Naive B cell (primary cell): ENCODE data around the gene RBMS3. TPM values are rescaled to one million over a fixed set of nuclear protein-coding genes. Genes with fewer than 3 reads are reported as not detected.

Experiments used
- ATAC-seq, 2 donors: fragments of 150-1000 bp; cut with Tn5 transposase; 2 replicates each; pipeline ENCODE4 v1.10.0; 2021; ENCODE audit warnings: low read depth in 2 of 2, mild to moderate bottlenecking in 2 of 2, moderate library complexity in 2 of 2
- DNase-seq: peaks from one replicate; pipeline ENCODE4 v3.0.0; 2022
- H3K27ac Mint-ChIP-seq, 6 donors: one replicate each; pipeline ENCODE4 v1.8.0; 2020 to 2022; ENCODE audit warnings: mild to moderate bottlenecking in 6 of 6, mixed read lengths in 6 of 6, moderate library complexity in 5 of 6, inconsistent platforms in 2 of 6
- H3K27me3 Mint-ChIP-seq, 3 donors: one replicate each; pipeline ENCODE4 v1.8.0; 2021 to 2022; ENCODE audit warnings: mixed read lengths in 3 of 3, mild to moderate bottlenecking in 1 of 3
- H3K36me3 Mint-ChIP-seq, 2 donors: one replicate each; pipeline ENCODE4 v1.8.0; 2020 to 2022; ENCODE audit warnings: mixed read lengths in 2 of 2, inconsistent platforms in 1 of 2, mild to moderate bottlenecking in 1 of 2
- H3K4me1 Mint-ChIP-seq, 3 donors: one replicate each; pipeline ENCODE4 v1.8.0; 2020 to 2022; ENCODE audit warnings: mixed read lengths in 3 of 3, inconsistent platforms in 1 of 3, mild to moderate bottlenecking in 1 of 3, moderate library complexity in 1 of 3
- H3K4me3 Mint-ChIP-seq, 8 donors: one replicate each; pipeline ENCODE4 v1.8.0; 2020 to 2022; ENCODE audit warnings: mild to moderate bottlenecking in 8 of 8, mixed read lengths in 8 of 8, moderate library complexity in 8 of 8, inconsistent platforms in 2 of 8
- H3K9me3 Mint-ChIP-seq, 7 donors: one replicate each; pipeline ENCODE4 v1.8.0; 2020 to 2022; ENCODE audit warnings: mixed read lengths in 7 of 7, mild to moderate bottlenecking in 5 of 7, inconsistent platforms in 2 of 7, moderate library complexity in 1 of 7
- polyA plus RNA-seq, 6 donors: library from polyadenylated mRNA; unstranded; fragments of 300-500 nt; fragmentation: Illumina TruSeq; gene quantifications; one replicate each; pipeline ENCODE4 v1.2.3, GENCODE V29; 2021; ENCODE audit warnings: low read depth in 6 of 6

The RBMS3 gene
- polyA plus RNA-seq, 6 donors from 2014 or later, result 0.12 to 1.3 (median 0.45) TPM; not detected in 3

DNA sequence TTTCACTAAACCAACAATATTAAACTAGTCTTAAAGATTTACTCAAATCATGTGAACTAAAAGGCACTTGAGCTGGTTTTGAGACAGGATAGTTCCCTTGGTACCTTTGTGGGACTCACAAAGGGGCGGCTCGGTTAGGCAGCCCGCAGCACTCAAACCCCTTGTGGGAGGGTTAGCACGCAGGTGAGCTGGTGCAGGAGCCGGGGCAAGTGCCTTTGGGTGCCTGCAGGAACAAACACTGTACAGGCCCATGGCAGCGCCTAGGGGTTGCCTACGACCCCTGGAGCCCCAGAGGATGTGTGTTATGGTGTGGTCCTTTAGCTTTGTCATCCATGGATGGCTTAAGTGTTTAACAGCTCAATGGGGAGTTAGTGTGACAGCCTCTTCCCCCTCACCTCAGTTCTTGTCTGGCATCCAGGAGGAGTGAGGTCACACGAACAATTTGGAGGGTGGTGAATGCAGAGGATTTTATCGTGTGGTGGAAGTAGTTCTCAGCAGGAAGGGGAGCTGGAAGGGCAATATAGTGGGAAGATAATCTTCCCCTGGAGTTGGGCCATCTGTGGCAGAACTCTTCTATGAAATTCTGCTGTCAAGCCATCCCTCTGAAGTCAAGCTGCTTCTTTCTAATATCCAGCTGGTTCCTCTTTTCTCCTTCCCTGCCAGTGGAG is 470.9 kb downstream of the RBMS3 start:
- H3K27ac Mint-ChIP-seq, result no peak overlapping the region
- H3K4me1 Mint-ChIP-seq, result no peaks in the 10 kb centered on the region
- no peak overlapping the region for H3K4me3 Mint-ChIP-seq
- no peaks in the 10 kb centered on the region for H3K36me3 Mint-ChIP-seq
- no peak for ATAC-seq
- no peak for DNase-seq
- H3K9me3 Mint-ChIP-seq, result no peaks in the 10 kb centered on the region
- no peaks in the 10 kb centered on the region for H3K27me3 Mint-ChIP-seq

DNA sequence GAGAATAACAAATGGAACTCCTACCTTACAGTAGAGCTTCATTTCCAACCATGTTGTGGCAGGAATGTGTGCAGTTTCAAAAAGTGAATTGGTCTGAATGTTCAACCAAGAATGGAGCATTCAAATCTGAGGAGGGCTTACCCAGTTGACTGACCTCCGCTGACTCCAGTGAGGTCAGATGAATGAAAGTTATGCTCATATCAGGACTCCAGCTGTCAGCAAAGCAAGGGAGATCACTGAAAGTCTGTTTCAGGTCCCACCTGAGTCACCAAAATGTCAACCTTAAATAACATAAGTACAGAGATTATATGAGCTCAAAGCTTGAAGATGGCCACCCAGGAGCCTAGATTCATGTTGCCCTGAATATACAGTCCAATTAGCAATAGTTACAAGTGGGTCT is 473.5 kb downstream of the RBMS3 start:
- H3K36me3 Mint-ChIP-seq, result no peaks in the 10 kb centered on the region
- ATAC-seq (no peak), DNase-seq (no peak)
- H3K9me3 Mint-ChIP-seq, result no peaks in the 10 kb centered on the region
- no peak overlapping the region for H3K4me3 Mint-ChIP-seq
- H3K4me1 Mint-ChIP-seq, result no peaks in the 10 kb centered on the region
- peaks cover 0 to 3% (median 0%) of the 10 kb centered on the region in 3 donors for H3K27me3 Mint-ChIP-seq
- no peak overlapping the region for H3K27ac Mint-ChIP-seq

- H3K4me1 Mint-ChIP-seq, result no peaks in the 10 kb centered on the region
- no peak overlapping the region for H3K27ac Mint-ChIP-seq
- no peaks in the 10 kb centered on the region for H3K9me3 Mint-ChIP-seq
- no peak for DNase-seq
- H3K27me3 Mint-ChIP-seq, result peaks cover 0 to 3% (median 0%) of the 10 kb centered on the region in 3 donors
- H3K4me3 Mint-ChIP-seq, result no peak overlapping the region
- ATAC-seq, result no peak
- H3K36me3 Mint-ChIP-seq, result no peaks in the 10 kb centered on the region
These were observed 474.5 kb downstream of the RBMS3 start for GRCh38 chr3:29755416-29755815.

- Mint-ChIP-seq H3K27ac (no peak overlapping the region), H3K36me3 (no peaks in the 10 kb centered on the region), H3K27me3 (peaks cover 0 to 3% (median 0%) of the 10 kb centered on the region in 3 donors), H3K4me3 (no peak overlapping the region), H3K4me1 (no peaks in the 10 kb centered on the region), H3K9me3 (no peaks in the 10 kb centered on the region)
- ATAC-seq, result no peak
- DNase-seq, result no peak
These were observed 476.3 kb downstream of the RBMS3 start for GRCh38 chr3:29757054-29757777.

- Mint-ChIP-seq H3K9me3 (no peaks in the 10 kb centered on the region), H3K27me3 (peaks cover 0 to 3% (median 0%) of the 10 kb centered on the region in 3 donors), H3K4me1 (no peaks in the 10 kb centered on the region), H3K27ac (peak overlapping the region in 1 of 6 donors; percentile 3), H3K36me3 (no peaks in the 10 kb centered on the region), H3K4me3 (no peak overlapping the region)
- ATAC-seq (no peak), DNase-seq (no peak)
These were observed 477.2 kb downstream of the RBMS3 start for GRCh38 chr3:29758108-29758433.

GRCh38 chr3:29758434-29759322 is 477.8 kb downstream of the RBMS3 start:
- H3K9me3 Mint-ChIP-seq, result no peaks in the 10 kb centered on the region
- H3K4me3 Mint-ChIP-seq, result no peak overlapping the region
- peaks cover 0 to 3% (median 0%) of the 10 kb centered on the region in 3 donors for H3K27me3 Mint-ChIP-seq
- ATAC-seq (no peak), DNase-seq (no peak)
- no peaks in the 10 kb centered on the region for H3K36me3 Mint-ChIP-seq
- H3K4me1 Mint-ChIP-seq, result no peaks in the 10 kb centered on the region
- peak overlapping the region in 1 of 6 donors; percentile 3 for H3K27ac Mint-ChIP-seq

- no peak for ATAC-seq
- no peak overlapping the region for H3K4me3 Mint-ChIP-seq
These were observed 478.7 kb downstream of the RBMS3 start for GRCh38 chr3:29759411-29760225.

DNA sequence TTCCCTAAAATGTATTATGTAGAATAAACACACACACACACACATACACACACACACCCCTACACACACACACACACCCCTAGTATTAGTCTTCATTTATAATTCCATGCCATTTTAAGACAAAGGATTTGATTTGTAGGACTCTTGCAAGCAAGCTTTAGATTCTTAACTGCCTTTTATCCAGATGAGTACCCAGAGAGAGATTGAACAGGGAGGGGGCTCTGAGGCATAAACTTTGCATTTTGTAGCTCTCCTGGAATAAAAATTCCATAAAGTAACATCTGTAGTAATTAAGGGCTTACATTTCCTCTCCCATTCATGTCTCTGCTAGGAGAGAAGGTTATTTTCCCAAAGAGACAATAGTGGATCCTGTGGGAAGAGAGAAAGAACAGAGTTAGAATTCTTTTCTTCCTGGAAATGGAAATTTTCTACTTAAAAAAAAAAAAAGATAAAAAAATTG is 479.4 kb downstream of the RBMS3 start:
- no peaks in the 10 kb centered on the region for H3K9me3 Mint-ChIP-seq
- H3K4me1 Mint-ChIP-seq, result no peaks in the 10 kb centered on the region
- H3K4me3 Mint-ChIP-seq, result no peak overlapping the region
- DNase-seq, result no peak
- no peak overlapping the region for H3K27ac Mint-ChIP-seq
- ATAC-seq, result no peak
- no peaks in the 10 kb centered on the region for H3K36me3 Mint-ChIP-seq
- peaks cover 0 to 3% (median 0%) of the 10 kb centered on the region in 3 donors for H3K27me3 Mint-ChIP-seq

More at GRCh38 chr3:29759411-29760225, 478.7 kb downstream of the RBMS3 start:
- peaks cover 0 to 3% (median 0%) of the 10 kb centered on the region in 3 donors for H3K27me3 Mint-ChIP-seq
- H3K27ac Mint-ChIP-seq, result no peak overlapping the region
- DNase-seq, result no peak
- H3K9me3 Mint-ChIP-seq, result no peaks in the 10 kb centered on the region
- no peaks in the 10 kb centered on the region for H3K4me1 Mint-ChIP-seq
- no peaks in the 10 kb centered on the region for H3K36me3 Mint-ChIP-seq

GRCh38 chr3:29761517-29761916 is 480.6 kb downstream of the RBMS3 start:
- H3K27me3 Mint-ChIP-seq, result peaks cover 0 to 3% (median 0%) of the 10 kb centered on the region in 3 donors
- DNase-seq (no peak), ATAC-seq (no peak)
- no peak overlapping the region for H3K27ac Mint-ChIP-seq
- H3K9me3 Mint-ChIP-seq, result no peaks in the 10 kb centered on the region
- no peak overlapping the region for H3K4me3 Mint-ChIP-seq
- H3K4me1 Mint-ChIP-seq, result no peaks in the 10 kb centered on the region
- no peaks in the 10 kb centered on the region for H3K36me3 Mint-ChIP-seq

DNA sequence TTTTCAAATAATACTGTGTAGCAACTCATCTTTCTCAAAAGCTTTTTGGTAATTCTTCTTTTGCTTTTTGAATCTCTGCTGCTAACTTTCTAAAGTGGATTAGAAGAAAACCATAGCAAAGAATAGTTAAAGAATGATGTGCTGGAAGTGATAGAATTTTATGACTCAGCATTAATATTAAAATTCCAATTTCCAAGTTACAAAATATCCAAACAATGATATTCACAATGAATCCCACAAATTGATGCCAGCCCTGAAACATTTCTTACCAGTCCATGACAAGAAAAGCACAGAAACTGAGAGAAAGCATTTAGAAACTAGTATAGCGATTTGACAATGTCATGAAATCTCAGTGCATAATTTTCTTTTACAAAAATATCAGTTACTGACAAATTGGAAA is 482.2 kb downstream of the RBMS3 start:
- DNase-seq (no peak), ATAC-seq (no peak)
- Mint-ChIP-seq H3K4me3 (no peak overlapping the region), H3K27ac (no peak overlapping the region), H3K36me3 (no peaks in the 10 kb centered on the region), H3K9me3 (no peaks in the 10 kb centered on the region), H3K4me1 (no peaks in the 10 kb centered on the region), H3K27me3 (no peaks in the 10 kb centered on the region)

- no peak for DNase-seq
- Mint-ChIP-seq H3K9me3 (no peaks in the 10 kb centered on the region), H3K27ac (no peak overlapping the region), H3K36me3 (no peaks in the 10 kb centered on the region), H3K4me1 (no peaks in the 10 kb centered on the region), H3K4me3 (no peak overlapping the region), H3K27me3 (no peaks in the 10 kb centered on the region)
- ATAC-seq, result no peak
These were observed 483.2 kb downstream of the RBMS3 start for GRCh38 chr3:29764041-29764440.

GRCh38 chr3:29764603-29765254 is 483.9 kb downstream of the RBMS3 start:
- no peak overlapping the region for H3K4me3 Mint-ChIP-seq
- no peaks in the 10 kb centered on the region for H3K9me3 Mint-ChIP-seq
- H3K27ac Mint-ChIP-seq, result no peak overlapping the region
- ATAC-seq (no peak), DNase-seq (no peak)
- no peaks in the 10 kb centered on the region for H3K36me3 Mint-ChIP-seq
- H3K4me1 Mint-ChIP-seq, result no peaks in the 10 kb centered on the region
- H3K27me3 Mint-ChIP-seq, result no peaks in the 10 kb centered on the region

GRCh38 chr3:29771602-29772001 is 490.7 kb downstream of the RBMS3 start:
- no peak overlapping the region for H3K27ac Mint-ChIP-seq
- H3K36me3 Mint-ChIP-seq, result no peaks in the 10 kb centered on the region
- DNase-seq (no peak), ATAC-seq (no peak)
- no peaks in the 10 kb centered on the region for H3K27me3 Mint-ChIP-seq
- no peaks in the 10 kb centered on the region for H3K9me3 Mint-ChIP-seq
- no peak overlapping the region for H3K4me3 Mint-ChIP-seq
- no peaks in the 10 kb centered on the region for H3K4me1 Mint-ChIP-seq
